Stimulated activated CD4-positive, alpha-beta T cell treated with anti-CD3 and anti-CD28 coated beads, Interleukin-2, amount 100 ng/mL, for 24 hours (primary cell): ENCODE measurements around the gene PAGE2B.
A peak's percentile ranks its signal among the peaks of the same experiment; 100 is the strongest.
"Not testable (repeated sequence)": the region's sequence is repeated elsewhere in the genome, so short reads cannot be mapped to it uniquely, and the experiment has no call there.

ENCODE experiments used
- DNase-seq, 2 donors: peaks; one replicate each; pipeline ENCODE4 v3.0.0-alpha.2; 2020

PAGE2B gene, protein sequence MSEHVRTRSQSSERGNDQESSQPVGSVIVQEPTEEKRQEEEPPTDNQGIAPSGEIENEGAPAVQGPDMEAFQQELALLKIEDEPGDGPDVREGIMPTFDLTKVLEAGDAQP

DNA sequence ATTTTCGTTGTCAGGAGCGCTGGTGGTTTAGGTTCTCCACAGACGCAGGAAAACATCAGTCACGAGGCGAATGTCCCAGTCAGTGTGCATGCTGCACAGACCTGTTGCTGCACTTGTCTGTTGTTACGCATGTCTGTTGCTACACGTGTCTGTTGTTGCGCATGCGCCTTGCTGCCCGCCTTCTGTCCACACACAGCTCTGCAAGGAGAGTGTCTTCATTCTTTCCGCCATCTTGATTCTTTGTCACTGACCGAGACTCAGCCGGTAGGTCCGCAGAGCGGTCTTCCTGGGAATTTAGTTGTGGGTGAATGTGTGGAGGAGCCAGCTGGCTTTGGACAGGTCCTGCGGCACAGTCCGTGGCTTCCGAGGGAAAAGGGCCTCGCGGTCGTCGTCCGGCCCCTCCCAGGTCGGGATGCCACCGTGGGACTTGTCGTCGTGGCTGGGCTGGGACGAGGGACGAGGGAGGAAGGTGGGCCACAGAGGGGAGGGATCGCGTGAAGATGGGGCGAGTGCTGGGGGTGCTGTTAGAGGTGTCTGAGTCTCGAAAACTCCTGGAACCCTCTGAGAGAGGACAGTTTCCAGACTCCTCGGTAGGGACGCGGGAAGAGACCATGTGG lies at the start of gene PAGE2B:
TSS of gene PAGE2B (plus strand) at position 180 of the 617 bp plus-strand sequence. CDS start 1,012 bp downstream, outside the sequence.
- DNase-seq, result no peak

GRCh38 chrX:55026143-55026542 lies 48.7 kb upstream of the PAGE2B start:
- no peak for DNase-seq

DNA sequence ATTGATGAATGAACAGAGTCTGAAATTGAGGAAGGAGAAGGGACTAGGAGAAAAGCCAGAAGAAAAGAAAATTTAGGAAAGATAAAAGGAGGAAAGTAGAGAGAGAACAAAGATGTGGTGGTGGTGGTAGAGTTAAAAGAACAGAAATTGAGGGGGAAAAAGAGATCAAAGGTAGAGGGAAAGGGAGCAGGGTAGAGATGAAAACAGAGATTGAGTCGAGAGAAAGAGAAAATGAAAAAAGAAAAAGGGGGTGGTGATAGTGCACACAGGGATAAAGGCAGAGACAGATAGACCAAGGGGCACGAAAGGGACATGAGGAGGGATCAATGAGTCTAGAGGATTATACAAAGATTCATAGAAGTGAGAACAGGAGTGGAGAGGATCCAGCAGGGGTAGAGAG lies 48.0 kb upstream of the PAGE2B start:
- DNase-seq, result no peak

GRCh38 chrX:55028040-55028439 lies 46.8 kb upstream of the PAGE2B start:
- no peak for DNase-seq

GRCh38 chrX:55028611-55029010 lies 46.2 kb upstream of the PAGE2B start:
- DNase-seq, result no peak

GRCh38 chrX:55029291-55029690 lies 45.5 kb upstream of the PAGE2B start:
- no peak for DNase-seq

DNA sequence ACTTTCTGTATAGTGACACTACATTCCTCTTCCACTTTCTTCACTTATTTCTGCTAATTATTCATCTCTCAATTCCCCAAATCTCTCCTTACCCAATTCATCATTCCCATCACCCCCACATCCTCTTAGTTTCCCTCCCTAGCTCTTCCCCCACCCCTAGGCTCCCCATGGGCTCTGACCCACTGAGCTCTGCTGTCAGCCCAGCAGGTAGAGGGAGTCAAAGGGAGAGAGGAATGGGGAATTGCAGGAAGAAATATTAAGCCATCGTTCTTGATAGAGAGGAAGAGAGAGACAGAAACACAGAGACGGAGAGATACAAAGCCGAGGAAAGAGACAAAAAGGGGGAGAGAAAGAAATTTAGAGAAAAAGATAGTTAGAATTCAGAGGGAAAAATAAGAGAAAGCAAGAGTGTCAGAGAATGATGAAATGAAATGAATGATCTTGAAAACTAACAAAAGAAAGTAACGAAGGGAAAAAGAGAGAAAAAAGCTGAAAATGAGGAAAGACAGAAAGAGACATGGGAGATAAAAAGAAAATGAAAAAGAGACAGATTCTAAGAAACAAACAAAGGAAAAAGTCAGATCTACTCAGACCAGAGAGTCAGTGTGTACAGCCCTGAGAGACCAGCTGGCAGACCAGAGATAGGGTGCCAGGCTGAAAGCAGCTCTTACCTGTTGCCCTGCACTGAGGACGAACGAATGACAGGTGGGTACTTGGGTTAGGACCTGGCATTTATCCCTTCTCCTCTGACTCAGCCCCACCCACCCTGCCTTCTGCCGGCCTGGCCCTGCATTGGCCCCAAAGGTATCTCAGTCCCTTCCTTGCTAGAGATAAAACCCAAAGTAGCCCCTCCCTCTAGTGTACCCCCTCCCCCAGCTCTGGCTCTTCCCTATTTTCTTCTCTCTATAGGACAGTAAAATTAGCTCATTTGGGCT lies 44.3 kb upstream of the PAGE2B start, which contains the start of gene ALAS2:
TSS of gene ALAS2 (minus strand) at position 707 of the 935 bp plus-strand sequence. CDS start 4,977 bp downstream, outside the sequence.
- no peak for DNase-seq

- no peak for DNase-seq
These were observed 41.4 kb upstream of the PAGE2B start for GRCh38 chrX:55033429-55033828.

DNA sequence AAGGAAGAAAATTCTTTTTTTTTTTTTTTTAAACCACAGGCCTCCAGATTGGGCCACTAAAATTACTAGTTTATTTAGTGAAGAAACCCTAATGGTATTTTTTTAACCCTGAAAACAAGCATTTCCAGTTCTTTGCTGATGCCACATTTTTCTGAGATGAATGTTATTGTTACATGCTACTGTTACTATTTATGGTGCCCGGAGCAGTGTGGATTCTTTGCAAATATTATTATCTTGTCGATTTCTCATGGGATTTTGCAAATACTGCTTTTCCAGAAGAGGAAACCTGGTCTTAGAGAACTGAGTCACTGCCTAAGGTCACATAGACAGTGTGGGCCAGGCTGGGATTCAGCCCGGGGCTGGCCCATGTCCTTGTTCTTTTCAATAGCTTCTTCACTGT lies 35.4 kb upstream of the PAGE2B start:
- no peak for DNase-seq

GRCh38 chrX:55041514-55041913 lies 33.3 kb upstream of the PAGE2B start:
- DNase-seq, result no peak

- not testable (repeated sequence) for DNase-seq
These were observed 24.2 kb upstream of the PAGE2B start for GRCh38 chrX:55050599-55050998.

DNA sequence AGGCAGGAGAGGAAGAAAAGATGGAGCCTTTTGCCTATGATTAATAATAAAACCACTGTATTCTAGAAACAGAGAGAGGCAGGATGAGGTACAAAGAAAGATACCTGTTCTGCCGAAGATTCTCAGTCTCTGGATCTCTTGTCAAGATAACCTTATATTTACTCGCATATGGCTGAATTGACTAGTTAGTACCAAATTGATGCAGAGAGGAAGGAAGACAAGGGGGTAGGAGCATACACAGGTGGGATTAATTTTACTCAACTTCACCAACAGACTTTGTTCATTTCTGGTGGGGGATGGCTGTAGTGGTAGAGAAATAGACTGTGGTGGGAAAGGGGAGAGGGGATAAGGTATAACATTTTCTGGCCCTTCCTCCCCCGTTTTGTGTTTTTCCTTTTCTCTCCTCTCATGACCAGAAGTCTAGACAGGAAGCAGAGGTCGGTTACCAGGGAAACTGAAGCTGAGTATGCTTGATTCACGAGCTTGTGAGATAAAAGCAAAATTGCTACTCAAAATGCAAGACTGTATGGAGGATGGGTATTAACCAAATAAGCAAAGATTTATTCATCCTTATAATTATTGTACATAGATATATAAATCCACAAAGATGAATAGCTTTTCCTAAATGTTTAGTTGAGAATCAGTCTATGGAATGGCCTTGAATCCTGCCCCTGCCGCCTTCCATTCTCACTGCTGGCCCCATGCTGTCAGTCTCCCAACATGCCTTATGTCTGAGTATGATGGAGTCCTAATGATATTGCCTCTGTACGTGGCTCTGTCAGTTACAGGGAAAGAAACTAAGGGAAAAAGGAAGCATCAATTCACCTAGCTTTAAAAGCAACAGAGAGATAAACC lies 17.8 kb upstream of the PAGE2B start:
- DNase-seq, result peak in 1 of 2 donors; percentile 17

DNA sequence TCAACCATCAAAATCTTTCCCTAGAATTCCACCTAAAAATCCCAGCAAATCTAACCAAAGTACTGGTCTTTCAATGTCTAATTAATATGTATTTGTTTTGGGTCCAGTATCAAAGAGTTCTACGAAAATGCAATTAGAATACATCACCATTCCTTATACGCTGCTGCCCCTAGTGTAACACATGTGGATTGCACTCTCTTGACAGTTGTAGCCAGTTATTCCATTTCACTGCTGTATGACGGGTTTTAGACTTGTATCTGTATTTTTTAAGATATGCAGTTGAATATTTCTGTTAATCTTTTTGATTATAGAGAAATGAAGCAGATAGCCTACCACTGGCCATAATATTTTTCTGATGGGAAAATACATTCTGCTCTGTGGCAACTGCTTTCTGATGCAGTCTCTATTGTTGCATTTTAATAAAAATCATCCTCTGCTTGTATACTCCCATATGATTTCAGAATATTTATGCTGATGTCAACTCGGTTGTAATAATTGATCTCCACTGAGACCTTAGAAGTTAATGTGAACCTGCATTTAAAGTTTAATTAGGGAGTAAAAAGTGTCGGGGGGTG lies 17.1 kb upstream of the PAGE2B start:
- DNase-seq, result peak; percentile 14 to 24

GRCh38 chrX:55067180-55067579 lies 7.7 kb upstream of the PAGE2B start:
- DNase-seq, result not testable (repeated sequence)

- DNase-seq, result no peak
These were observed 2.5 kb upstream of the PAGE2B start for GRCh38 chrX:55072286-55072685.

- DNase-seq, result no peak
These were observed 14.1 kb downstream of the PAGE2B start, which contains the start of gene PAGE2 for GRCh38 chrX:55088795-55089489. Gene PAGE2 (plus strand): TSS chrX:55089018. CDS start chrX:55090021, 1,003 bp downstream.

- DNase-seq, result no peak
These were observed 23.9 kb downstream of the PAGE2B start for GRCh38 chrX:55098691-55099090.

DNA sequence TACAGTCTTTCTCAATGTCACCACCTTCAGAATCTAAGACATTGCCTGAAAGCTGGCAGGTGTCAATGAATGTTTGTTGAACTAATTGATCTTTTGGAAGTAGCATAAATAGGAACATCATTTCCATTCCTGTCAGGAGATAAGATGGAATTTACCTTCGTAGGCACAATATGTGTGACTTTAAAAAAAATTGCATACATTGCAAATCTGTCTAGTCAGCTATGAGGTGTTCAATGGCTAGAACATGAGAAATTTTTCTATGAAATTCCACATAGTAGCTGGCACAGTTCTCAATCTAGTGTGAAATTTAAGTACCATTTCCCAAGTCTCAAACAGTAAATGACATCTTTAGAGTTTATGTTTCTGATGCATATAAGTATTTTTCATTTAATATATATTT lies 24.3 kb downstream of the PAGE2B start:
- no peak for DNase-seq

- DNase-seq, result no peak
These were observed 27.9 kb downstream of the PAGE2B start for GRCh38 chrX:55102754-55103153.

GRCh38 chrX:55107262-55107661 lies 32.4 kb downstream of the PAGE2B start:
- no peak for DNase-seq

GRCh38 chrX:55107911-55108310 lies 33.1 kb downstream of the PAGE2B start:
- DNase-seq, result no peak

DNA sequence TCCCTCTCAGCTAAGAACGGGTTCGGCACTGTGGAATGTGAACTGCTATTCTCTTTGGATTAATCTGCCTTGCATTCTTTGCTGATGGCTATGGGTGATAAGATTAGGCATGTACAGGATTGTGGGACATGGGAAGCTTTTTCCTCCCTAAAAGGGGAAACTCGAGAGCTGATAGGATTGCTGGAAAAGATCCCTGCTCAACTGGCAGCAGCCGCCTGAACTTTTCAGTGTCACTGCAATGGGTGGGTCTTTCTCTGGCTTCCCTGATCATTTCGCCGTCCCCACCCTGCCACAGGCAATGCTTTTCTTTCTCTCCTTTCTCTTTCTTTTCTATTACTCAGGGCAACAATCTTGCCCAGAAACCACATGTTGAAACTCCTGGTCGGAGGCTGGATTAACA lies 34.5 kb downstream of the PAGE2B start:
- DNase-seq, result no peak
